Measurements from ENCODE around the gene SLC24A4.

DNA sequence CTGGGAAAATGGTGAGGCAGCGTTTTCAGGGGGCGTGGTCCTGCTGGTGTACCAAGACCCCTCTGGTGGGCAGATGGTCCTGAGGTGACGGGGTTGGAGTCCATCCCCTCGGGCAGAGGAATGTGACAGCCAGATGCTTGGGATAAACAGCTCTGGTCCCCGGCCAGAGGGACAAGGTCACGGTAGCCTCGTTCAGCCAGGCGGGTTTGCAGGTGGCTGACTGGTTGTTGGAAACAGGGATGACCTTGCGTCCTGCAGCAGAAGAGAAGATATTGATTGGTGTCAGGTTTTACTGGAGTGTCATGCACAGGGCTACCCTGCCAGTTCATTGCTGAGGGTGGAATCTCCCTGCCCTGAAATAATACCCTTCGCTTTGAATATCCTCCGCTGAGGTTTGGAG lies 43.3 kb downstream of the SLC24A4 start:
- TF ChIP-seq, protein P1, sequence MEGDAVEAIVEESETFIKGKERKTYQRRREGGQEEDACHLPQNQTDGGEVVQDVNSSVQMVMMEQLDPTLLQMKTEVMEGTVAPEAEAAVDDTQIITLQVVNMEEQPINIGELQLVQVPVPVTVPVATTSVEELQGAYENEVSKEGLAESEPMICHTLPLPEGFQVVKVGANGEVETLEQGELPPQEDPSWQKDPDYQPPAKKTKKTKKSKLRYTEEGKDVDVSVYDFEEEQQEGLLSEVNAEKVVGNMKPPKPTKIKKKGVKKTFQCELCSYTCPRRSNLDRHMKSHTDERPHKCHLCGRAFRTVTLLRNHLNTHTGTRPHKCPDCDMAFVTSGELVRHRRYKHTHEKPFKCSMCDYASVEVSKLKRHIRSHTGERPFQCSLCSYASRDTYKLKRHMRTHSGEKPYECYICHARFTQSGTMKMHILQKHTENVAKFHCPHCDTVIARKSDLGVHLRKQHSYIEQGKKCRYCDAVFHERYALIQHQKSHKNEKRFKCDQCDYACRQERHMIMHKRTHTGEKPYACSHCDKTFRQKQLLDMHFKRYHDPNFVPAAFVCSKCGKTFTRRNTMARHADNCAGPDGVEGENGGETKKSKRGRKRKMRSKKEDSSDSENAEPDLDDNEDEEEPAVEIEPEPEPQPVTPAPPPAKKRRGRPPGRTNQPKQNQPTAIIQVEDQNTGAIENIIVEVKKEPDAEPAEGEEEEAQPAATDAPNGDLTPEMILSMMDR (IDR thresholded peaks at IDR 0.05; ENCODE audit: insufficient read depth, low read length, poor library complexity, severe bottlenecking), result no peak
- TF ChIP-seq EZH2phosphoT487 (conservative IDR thresholded peaks at IDR 0.05; ENCODE audit: low read length), result no peak
